LNCAP (cell line): ENCODE results near the gene PPIF.

Source experiments
- TF ChIP-seq, protein P1 (sequence below): fragments of 450-650 bp; IDR thresholded peaks from 2 replicates; pipeline ENCODE4 v1.5.1; 2017; ENCODE audit warnings: mild to moderate bottlenecking

The PPIF gene

DNA sequence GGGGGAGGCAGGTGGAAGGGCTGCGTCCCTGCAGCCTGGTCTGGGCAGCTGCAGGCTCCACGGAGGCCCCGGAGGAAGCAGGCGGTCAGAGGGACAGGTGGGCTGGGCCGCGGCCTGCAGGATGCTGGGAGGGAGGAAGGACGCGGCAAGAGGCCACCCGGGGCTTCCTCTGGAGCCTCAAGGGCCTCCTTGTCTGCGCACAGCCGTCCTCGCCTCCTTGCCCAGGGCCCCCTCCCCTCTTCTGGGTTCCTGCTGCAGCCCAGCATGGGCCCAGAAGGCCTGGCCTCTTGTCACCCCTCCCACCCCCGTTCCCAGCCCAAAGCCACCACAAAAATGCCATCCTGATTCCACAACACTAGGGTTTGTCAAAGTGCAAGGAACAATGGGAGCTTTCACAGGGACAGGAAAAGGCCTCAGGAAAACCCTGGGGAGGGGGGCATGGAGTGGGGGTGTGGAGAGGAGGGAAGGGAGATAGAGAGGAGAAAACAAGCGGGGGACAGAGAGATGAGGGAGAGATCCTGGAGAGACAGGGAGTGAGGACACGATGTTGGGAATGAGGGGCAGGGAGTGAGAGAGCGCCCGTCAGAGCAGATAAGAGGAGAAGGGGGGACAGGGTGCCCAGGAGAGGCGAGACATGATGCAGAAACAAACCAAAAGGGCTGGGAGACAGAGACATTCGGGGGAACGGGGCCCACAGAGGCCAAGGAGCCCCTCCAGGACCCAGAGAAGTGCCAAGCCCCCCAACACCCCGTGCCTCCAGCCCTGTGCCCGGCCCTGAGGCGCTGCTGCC is 56.4 kb downstream of the PPIF start:
- TF ChIP-seq, protein P1, sequence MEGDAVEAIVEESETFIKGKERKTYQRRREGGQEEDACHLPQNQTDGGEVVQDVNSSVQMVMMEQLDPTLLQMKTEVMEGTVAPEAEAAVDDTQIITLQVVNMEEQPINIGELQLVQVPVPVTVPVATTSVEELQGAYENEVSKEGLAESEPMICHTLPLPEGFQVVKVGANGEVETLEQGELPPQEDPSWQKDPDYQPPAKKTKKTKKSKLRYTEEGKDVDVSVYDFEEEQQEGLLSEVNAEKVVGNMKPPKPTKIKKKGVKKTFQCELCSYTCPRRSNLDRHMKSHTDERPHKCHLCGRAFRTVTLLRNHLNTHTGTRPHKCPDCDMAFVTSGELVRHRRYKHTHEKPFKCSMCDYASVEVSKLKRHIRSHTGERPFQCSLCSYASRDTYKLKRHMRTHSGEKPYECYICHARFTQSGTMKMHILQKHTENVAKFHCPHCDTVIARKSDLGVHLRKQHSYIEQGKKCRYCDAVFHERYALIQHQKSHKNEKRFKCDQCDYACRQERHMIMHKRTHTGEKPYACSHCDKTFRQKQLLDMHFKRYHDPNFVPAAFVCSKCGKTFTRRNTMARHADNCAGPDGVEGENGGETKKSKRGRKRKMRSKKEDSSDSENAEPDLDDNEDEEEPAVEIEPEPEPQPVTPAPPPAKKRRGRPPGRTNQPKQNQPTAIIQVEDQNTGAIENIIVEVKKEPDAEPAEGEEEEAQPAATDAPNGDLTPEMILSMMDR, result no peak

DNA sequence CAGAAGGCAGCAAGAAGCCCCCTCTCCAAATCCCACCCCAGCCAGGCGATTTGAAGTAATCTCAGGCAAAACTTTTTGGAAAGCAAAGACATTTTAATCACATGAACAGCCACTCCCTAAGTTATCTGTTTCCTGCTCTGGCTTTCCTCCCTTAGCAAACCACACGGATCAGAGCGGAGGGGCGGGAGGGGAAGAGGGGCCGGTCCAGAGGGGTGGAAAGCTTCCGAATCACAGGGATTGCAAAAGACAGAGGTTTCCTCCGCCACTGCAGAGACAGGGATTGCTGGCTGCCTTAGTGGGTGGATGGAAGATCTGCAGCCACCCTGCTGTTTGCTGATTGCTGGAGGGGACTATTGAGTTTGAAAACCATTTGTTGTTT is 57.0 kb downstream of the PPIF start:
- TF ChIP-seq, protein P1, result no peak

DNA sequence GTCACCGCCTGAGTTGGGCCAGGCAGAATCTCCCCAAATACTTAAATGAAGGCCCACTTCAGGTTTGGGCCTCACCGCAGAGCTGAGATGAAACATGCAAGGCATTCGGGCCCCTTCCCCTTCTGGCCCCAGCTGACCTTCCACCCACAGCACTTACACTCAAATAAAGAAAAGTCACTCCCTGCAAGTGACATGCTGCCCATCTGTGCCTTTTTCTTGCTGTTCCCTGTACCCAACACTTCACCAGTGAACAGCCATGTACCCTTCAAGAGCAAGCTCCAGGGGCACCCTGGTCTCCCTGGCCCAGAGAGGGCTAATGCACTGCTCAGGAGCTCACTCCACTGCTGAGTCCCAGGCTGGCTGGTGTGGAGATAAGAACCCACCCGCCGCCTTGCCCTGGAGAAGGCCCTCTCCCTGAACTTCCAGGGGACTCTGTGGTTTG is 57.4 kb downstream of the PPIF start:
- TF ChIP-seq, protein P1, result no peak
